Measurements from ENCODE around the gene ARID3A. TPM values are rescaled to one million over a fixed set of nuclear protein-coding genes. Genes with fewer than 3 reads are reported as not detected.

ARID3A gene
- total and polyA plus RNA-seq, 4 donors, result 7.7 to 29.7 (median 19.8) TPM

DNA sequence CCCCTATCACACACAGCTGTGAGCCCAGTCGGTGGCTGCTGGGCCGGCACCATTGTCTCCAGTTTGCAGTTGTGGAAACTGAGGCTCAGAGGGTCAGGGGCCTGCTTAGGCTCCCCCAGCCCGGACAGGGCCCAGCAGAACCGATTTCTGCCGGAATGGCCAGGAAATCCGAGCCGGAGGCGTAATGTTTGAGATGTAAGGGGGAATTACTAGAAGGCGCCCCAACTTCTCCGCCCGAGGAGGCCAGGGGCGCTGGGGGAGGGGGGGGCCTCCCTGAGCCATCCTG lies 7.7 kb upstream of the ARID3A start:
- ATAC-seq (ENCODE audit: insufficient read depth, low FRiP score) (no peak), DNase-seq (no peak)
- TF ChIP-seq, protein P1, sequence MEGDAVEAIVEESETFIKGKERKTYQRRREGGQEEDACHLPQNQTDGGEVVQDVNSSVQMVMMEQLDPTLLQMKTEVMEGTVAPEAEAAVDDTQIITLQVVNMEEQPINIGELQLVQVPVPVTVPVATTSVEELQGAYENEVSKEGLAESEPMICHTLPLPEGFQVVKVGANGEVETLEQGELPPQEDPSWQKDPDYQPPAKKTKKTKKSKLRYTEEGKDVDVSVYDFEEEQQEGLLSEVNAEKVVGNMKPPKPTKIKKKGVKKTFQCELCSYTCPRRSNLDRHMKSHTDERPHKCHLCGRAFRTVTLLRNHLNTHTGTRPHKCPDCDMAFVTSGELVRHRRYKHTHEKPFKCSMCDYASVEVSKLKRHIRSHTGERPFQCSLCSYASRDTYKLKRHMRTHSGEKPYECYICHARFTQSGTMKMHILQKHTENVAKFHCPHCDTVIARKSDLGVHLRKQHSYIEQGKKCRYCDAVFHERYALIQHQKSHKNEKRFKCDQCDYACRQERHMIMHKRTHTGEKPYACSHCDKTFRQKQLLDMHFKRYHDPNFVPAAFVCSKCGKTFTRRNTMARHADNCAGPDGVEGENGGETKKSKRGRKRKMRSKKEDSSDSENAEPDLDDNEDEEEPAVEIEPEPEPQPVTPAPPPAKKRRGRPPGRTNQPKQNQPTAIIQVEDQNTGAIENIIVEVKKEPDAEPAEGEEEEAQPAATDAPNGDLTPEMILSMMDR (IDR thresholded peaks at IDR 0.05; ENCODE audit: control extremely low read depth, extremely low read depth), result no peak
- H3K4me3 ChIP-seq, result no peak overlapping the region
- H3K4me1 ChIP-seq (ENCODE audit: control insufficient read depth in 5 of 5, insufficient read depth in 5 of 5, low read length in 5 of 5), result peaks cover 0 to 15% (median 2%) of the 10 kb centered on the region in 5 donors
- no peak overlapping the region for H3K27ac ChIP-seq (ENCODE audit: low read depth in 1 of 2, low read length in 1 of 2)
- WGBS, 2 donors, result 2 to 6% methylated on average over 12 of the region's 12 CpGs
- no peaks in the 10 kb centered on the region for H3K9me3 ChIP-seq (ENCODE audit: control insufficient read depth in 4 of 4, insufficient read depth in 3 of 4, low read length in 3 of 4)
- peaks cover 6 to 27% (median 23%) of the 10 kb centered on the region in 3 donors for H3K27me3 ChIP-seq (ENCODE audit: control insufficient read depth in 3 of 3, insufficient read depth in 3 of 3, low read length in 2 of 3)
- no peaks in the 10 kb centered on the region for H3K36me3 ChIP-seq (ENCODE audit: control insufficient read depth in 4 of 4, insufficient read depth in 4 of 4, low read length in 4 of 4)
- no peak overlapping the region for H3K9ac ChIP-seq (ENCODE audit: insufficient read depth in 1 of 2, low read length in 2 of 2)

DNA sequence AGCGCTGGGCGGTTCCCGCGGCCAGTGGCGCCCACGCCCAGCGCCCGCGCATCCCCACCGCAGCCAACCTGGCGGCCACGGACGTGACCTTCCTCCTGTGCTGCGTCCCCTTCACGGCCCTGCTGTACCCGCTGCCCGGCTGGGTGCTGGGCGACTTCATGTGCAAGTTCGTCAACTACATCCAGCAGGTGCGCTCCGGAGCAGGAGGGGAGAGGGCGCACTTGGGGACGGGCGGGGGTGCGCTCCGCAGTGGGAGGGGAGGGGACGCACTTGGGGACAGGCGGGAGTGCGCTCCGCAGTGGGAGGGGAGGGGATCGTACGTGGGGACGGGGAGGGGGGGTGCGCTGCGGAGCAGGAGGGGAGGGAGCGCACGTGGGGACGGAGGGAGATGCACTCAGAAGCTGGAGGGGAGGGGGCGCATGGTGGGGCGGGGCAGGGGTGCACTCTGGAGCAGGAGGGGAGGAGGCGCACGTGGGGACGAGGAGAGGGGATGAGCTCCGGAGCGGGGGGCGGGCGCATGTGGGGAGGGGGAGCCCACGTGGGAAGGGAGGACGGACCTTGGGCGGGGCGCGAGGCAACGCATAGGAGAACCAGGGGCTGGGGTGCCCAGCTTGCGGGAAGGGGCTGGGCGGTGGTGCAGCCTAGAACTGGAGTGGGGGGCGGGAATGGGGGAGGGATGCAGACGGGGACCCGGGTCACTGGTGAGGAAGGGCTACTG lies 7.2 kb upstream of the ARID3A start:
- no peaks in the 10 kb centered on the region for H3K36me3 ChIP-seq (ENCODE audit: control insufficient read depth in 4 of 4, insufficient read depth in 4 of 4, low read length in 4 of 4)
- no peak overlapping the region for H3K4me3 ChIP-seq
- TF ChIP-seq, protein P1 (IDR thresholded peaks at IDR 0.05; ENCODE audit: control extremely low read depth, extremely low read depth), result no peak
- DNase-seq (no peak), ATAC-seq (ENCODE audit: insufficient read depth, low FRiP score) (no peak)
- H3K9ac ChIP-seq (ENCODE audit: insufficient read depth in 1 of 2, low read length in 2 of 2), result no peak overlapping the region
- peaks cover 0 to 12% (median under 1%) of the 10 kb centered on the region in 5 donors for H3K4me1 ChIP-seq (ENCODE audit: control insufficient read depth in 5 of 5, insufficient read depth in 5 of 5, low read length in 5 of 5)
- peaks cover 6 to 27% (median 23%) of the 10 kb centered on the region in 3 donors for H3K27me3 ChIP-seq (ENCODE audit: control insufficient read depth in 3 of 3, insufficient read depth in 3 of 3, low read length in 2 of 3)
- 2% methylated on average over 35 to 58 of the region's 58 CpGs for WGBS, 2 donors
- H3K9me3 ChIP-seq (ENCODE audit: control insufficient read depth in 4 of 4, insufficient read depth in 3 of 4, low read length in 3 of 4), result no peaks in the 10 kb centered on the region
- no peak overlapping the region for H3K27ac ChIP-seq (ENCODE audit: low read depth in 1 of 2, low read length in 1 of 2)

DNA sequence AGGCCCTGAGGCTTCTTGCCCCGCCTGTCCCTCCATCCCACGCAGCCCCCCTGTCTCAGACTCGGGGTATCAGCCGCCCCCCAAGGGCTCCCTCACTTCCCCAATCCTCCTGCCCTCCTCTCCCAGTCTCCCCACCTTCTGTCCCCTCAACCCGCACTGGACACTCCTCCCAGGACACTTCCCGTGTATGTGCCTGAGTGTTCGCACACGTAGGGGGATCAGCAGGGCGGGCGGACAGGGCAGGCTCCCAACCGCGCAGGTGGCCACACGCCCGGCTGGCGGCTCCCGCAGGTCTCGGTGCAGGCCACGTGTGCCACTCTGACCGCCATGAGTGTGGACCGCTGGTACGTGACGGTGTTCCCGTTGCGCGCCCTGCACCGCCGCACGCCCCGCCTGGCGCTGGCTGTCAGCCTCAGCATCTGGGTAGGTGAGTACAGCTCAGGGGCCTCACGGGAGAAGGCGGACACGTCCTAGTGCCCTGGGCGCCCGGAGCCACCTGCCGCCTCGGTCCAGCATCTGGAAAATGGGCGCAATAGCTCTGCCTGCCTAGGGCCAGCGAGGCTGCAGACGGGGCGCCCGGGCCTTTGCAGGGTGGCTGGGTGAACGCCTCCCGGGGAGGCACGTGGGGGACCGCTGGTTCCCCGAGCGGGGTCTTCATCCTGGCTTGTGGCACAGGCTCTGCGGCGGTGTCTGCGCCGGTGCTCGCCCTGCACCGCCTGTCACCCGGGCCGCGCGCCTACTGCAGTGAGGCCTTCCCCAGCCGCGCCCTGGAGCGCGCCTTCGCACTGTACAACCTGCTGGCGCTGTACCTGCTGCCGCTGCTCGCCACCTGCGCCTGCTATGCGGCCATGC lies 6.4 kb upstream of the ARID3A start:
- Histone ChIP-seq H3K9me3 (ENCODE audit: control insufficient read depth in 4 of 4, insufficient read depth in 3 of 4, low read length in 3 of 4) (no peaks in the 10 kb centered on the region), H3K36me3 (ENCODE audit: control insufficient read depth in 4 of 4, insufficient read depth in 4 of 4, low read length in 4 of 4) (no peaks in the 10 kb centered on the region), H3K27ac (ENCODE audit: low read depth in 1 of 2, low read length in 1 of 2) (no peak overlapping the region), H3K27me3 (ENCODE audit: control insufficient read depth in 3 of 3, insufficient read depth in 3 of 3, low read length in 2 of 3) (peaks cover 6 to 27% (median 23%) of the 10 kb centered on the region in 3 donors), H3K4me1 (ENCODE audit: control insufficient read depth in 5 of 5, insufficient read depth in 5 of 5, low read length in 5 of 5) (peaks cover 0 to 10% (median 0%) of the 10 kb centered on the region in 5 donors), H3K4me3 (no peak overlapping the region), H3K9ac (ENCODE audit: insufficient read depth in 1 of 2, low read length in 2 of 2) (no peak overlapping the region)
- no peak for ATAC-seq (ENCODE audit: insufficient read depth, low FRiP score)
- DNase-seq, result no peak
- WGBS, 2 donors, result 3 to 4% methylated on average over 57 to 68 of the region's 68 CpGs
- TF ChIP-seq, protein P1 (IDR thresholded peaks at IDR 0.05; ENCODE audit: control extremely low read depth, extremely low read depth), result no peak

Data from lung (tissue), 12 donors.